Smooth muscle cell of the brain vasculature (primary cell): ENCODE results near the gene CMIP.
"Not testable (repeated sequence)": the region's sequence is repeated elsewhere in the genome, so short reads cannot be mapped to it uniquely, and the experiment has no call there.

Source experiments
- DNase-seq: peaks from one replicate; pipeline ENCODE4 v3.0.0-alpha.2; 2012; ENCODE audit warnings: low read depth, low spot score

CMIP gene

DNA sequence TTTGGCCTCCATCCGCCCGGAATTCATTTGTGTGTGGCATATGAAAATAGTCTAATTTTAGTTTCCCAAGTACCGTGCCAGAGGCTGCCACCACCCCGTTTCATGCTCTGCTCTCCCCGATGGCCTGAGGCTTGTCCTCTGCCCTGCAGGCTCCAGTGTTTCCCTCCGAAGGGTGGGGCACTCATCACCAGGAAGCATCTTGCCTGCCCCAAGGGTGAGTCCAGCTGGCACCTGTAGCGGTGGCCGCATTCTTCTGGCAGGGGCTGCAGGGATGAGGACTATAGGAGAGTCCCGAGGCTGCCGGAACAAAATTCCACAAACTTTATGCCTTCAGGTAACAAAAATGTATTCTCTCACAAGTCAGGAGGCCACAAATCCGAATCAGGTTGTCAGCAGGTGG lies 23.1 kb upstream of the CMIP start:
- DNase-seq, result no peak

- not testable (repeated sequence) for DNase-seq
Measured at GRCh38 chr16:81422153-81422552, 22.5 kb upstream of the CMIP start.

DNA sequence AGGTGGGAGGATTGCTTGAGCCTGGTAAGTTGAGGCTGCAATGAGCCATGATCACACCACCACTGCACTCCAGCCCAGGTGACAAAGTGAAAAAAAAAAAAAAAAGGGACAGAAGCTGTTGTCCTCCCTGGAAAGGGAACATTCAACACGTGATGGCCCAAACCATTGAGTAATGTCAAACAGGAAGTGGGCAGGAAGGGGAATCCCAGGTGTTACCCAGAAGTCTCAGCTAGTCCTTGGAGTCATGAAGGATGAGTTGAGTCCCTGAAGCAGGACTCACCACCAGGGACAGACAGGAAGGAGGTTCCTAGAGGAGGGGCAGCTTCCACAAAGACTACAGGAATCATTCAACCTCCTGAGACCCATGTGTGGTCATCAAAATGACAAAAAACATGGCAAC lies 19.8 kb upstream of the CMIP start:
- DNase-seq, result no peak

DNA sequence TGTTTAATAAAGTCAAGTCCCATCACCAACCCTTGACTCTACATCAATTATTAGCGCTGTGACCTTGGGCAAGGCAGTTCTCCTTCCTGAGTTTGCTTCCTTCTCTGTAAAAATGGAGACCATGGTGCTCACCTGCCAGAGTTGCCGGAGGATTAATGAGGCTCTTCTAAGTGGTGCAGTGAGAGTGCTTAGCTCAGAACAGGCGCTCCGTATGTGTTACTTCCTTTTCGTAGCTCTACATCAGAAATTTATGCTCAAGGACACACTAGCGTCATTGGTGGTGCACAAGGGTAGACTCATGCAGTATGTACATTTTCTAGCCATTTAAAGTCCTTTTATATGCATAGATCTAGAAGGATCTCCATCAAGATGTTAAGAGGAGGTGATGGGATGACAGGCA lies 17.4 kb upstream of the CMIP start:
- no peak for DNase-seq

DNA sequence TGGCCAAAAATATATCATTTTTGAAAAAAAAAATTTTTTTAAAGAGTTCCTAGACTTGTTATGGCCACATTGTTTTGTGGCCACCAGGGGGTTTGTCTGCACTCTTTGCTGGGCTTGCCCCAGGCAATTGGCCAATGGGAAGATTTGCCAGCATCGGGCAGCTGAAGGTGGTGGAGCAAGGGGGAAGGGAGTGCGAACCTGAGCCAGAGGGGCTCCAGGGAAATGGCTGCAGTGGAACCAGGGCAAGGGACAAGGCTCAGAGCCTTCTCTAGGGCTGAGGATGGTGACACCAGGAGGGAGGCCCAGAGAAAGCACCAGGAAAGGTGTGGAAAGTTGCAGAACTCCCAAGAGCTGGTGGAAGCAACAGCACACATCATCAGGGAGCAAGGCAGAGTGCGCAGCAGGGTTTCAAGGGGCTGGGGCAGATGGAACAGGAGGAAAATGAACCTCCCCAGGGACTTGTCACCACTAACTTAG lies 15.5 kb upstream of the CMIP start:
- no peak for DNase-seq

GRCh38 chr16:81431554-81432353 lies 12.9 kb upstream of the CMIP start:
- no peak for DNase-seq

- DNase-seq, result no peak
Measured at GRCh38 chr16:81432937-81433557, 11.6 kb upstream of the CMIP start.

GRCh38 chr16:81435103-81435502 lies 9.5 kb upstream of the CMIP start:
- DNase-seq, result no peak

DNA sequence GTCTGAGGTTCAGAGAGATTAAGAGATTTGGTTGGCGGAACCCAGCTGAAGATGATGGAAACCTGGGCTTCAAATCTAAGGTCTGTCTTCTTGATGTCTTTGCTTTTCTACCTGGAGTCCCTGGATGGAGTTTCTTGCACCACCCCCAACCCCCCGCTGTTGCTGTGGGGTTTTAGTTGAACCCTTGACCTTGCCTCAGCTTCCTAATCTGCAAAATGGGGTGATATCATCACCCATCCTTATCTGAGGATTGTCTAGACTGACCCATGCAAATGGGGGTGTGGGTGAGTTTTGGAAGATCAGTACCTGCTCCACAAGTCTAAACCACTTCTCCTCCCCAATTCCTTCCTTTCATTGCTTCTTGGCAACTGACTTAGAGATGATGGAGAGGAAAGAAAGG lies 9.0 kb upstream of the CMIP start:
- DNase-seq, result no peak

- no peak for DNase-seq
Measured at GRCh38 chr16:81436386-81436785, 8.2 kb upstream of the CMIP start.

- DNase-seq, result no peak
Measured at GRCh38 chr16:81437865-81438264, 6.7 kb upstream of the CMIP start.

DNA sequence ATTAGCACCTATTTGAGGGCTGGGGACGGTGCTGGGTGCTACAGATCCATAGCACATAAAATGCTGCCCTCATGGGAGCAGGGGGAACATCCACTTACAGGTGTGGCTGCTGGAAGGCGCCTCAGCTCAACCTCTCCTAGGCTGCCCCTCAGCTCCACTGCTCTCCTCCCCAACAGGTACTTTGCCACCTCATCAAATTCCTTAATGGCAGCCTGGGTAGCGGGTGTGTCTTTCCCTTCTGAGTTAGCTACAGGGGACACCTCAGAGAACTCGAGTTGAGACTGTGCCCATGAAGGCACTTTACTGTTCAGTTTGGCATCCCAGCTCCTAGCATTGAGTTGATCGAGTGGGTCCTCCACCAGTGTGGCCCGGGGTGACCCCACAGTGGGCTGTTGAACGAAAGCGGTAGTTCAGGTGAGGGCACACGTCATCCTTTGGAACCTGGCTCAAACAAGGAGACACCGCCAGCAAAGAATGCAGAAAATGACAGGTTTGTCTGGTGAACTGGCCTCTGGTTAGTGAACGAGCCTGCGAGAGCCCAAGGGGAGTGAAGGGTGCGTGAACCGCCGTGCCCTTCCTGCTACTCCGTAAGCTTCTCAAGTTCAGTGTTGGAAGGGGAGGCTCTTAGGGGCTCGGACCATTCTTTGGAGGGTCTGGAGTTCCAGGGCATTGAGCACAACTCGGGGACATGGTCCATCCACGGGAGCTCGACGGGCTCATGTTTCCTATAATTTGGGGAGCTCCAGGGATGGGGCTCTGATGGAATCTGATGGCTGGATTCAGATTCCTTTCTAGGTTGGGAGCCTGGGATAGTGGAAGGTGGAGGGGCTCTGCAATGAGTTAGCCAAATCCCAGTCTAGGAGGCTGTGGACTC lies 3.5 kb upstream of the CMIP start:
- DNase-seq, result no peak

DNA sequence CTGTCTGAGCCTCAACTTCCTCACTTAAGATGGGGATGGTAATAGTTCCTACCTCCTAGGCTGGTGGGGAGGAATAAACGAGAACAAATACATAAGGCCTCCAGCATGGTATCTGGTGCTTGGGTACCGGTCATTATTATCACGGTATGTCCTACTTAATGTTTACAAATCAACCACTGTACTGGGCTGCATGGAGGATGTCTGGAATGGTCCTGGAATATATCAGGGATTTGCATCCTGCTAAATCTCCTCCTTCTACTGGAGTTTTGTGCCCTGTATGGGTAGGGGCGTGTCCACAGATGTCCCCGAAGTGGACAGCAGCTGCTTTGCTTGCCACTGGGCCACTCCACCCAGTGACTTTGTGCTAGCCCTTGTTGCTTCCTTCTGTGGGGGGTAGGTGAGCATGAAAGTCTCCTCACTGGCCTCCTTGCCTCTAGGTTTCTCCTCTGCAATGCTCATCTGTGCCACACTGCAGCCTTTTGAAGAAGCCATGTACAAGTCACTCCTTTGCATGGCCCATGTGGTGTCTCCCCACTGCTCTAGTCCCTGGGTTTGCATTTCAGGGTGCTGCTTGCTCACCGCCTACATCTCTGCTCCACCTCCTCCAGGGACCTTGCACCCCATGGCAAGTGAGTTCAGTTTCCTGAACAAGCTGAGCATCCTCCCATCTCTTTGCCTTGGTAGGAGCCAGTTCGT lies 2.2 kb upstream of the CMIP start:
- DNase-seq, result no peak

DNA sequence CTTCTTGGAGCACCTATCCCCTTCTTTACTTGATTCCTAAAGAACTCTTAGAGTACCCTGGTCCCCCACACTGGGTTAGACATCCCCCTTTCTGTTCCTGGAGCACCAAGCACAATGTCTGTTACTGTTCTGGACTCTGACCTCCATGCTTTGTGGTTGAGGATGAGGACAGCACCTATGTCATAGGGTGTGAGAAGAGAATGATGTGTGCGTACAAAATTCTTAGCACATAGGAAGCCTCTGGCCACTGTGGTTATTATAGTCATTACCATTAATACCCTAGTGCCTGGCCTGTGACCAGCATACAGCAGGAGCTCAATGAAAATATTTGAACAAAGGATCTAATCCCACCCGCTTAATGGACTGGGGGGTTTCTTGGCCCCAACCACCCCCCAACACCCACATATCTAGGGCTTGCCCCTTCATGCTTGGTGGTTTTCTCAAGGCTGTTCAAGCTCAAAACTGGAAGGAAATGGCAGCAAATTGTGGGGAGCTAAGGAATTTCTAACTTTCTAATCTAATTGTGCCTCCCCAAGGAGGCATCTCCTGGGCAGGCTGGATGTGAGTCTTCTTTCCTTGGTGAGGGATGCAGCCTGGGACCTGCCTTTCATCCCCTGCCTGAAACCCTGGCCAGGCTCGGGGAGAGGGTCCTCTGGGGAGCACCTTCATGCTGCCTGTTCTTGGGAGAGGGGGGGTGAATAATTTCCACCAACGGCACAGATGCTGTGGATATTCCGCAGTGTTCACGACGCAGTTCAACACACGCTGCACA lies 1.5 kb upstream of the CMIP start:
- no peak for DNase-seq

GRCh38 chr16:81443688-81444447 lies 740 bp upstream of the CMIP start:
- DNase-seq, result no peak

GRCh38 chr16:81445143-81445961 lies 744 bp downstream of the CMIP start:
- DNase-seq, result no peak

- DNase-seq, result no peak
Measured at GRCh38 chr16:81445966-81446906, 1.6 kb downstream of the CMIP start.

DNA sequence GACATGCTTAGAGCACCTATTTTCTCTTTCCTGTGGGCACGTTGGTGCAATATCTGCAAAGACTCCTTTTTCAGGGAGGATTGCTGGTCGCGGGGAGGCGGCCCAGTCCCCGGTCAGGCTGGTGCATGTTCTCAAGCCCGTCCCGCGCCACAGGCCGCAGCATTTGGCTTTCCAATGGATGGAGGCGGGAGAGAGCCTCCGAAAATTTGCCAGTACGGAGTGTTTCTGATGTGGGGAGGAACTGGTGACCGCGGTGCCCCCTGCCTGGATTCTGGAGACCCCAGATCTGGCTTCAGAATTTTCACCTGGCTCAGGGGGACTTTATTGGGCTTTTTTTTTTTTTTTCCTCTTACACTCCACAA lies 2.3 kb downstream of the CMIP start:
- DNase-seq, result no peak
